OCI-LY3 (cell line): ENCODE data around the gene UBLCP1.
"Not testable (repeated sequence)": the region's sequence is repeated elsewhere in the genome, so short reads cannot be mapped to it uniquely, and the experiment has no call there.

Source experiments
- H2AFZ ChIP-seq: fragments of 200-600, 300-600 bp; shearing (Covaris generic); 2 replicates; pipeline ENCODE4 v1.6.0; 2014; ENCODE audit warnings: antibody characterized with exemption, low read depth, low read length
- H3K27ac ChIP-seq: fragments of 200-600, 300-600 bp; sonication (generic); 2 replicates; pipeline ENCODE4 v1.5.1; 2014; ENCODE audit warnings: mild to moderate bottlenecking, low read length, moderate library complexity, mixed read lengths
- H3K27me3 ChIP-seq: fragments of 200-600, 300-600 bp; sonication (generic); 2 replicates; pipeline ENCODE4 v1.6.1; 2014; ENCODE audit warnings: low read depth, low read length, mixed read lengths
- H3K36me3 ChIP-seq: fragments of 200-600, 300-600 bp; sonication (generic); replicated peaks from 2 replicates; pipeline ENCODE3; 2014; ENCODE audit warnings: low read depth, low read length, mixed read lengths
- H3K4me1 ChIP-seq: fragments of 300-600, 200-600 bp; sonication (generic); 2 replicates; pipeline ENCODE4 v1.6.1; 2014; ENCODE audit warnings: low read length, mixed read lengths
- H3K4me2 ChIP-seq: fragments of 200-600, 300-600 bp; sonication (generic); 2 replicates; pipeline ENCODE4 v1.6.1; 2014; ENCODE audit warnings: low read length, mixed read lengths
- H3K4me3 ChIP-seq: fragments of 300-600, 200-600 bp; sonication (generic); 2 replicates; pipeline ENCODE4 v1.5.1; 2014; ENCODE audit warnings: antibody characterized with exemption, mild to moderate bottlenecking, low read length, moderate library complexity
- H3K79me2 ChIP-seq: fragments of 300-600, 200-600 bp; shearing (Covaris generic); 2 replicates; pipeline ENCODE4 v1.6.1; 2014; ENCODE audit warnings: mild to moderate bottlenecking, low read length, mixed read lengths
- H3K9ac ChIP-seq: fragments of 300-600, 200-600 bp; shearing (Covaris generic); 2 replicates; pipeline ENCODE4 v1.6.0; 2014; ENCODE audit warnings: mild to moderate bottlenecking, low read length, moderate library complexity
- H3K9me3 ChIP-seq: fragments of 200-600, 300-600 bp; shearing (Covaris generic); 2 replicates; pipeline ENCODE4 v1.6.1; 2014; ENCODE audit warnings: low read length, mixed read lengths; ENCODE audit not compliant: insufficient read depth
- H4K20me1 ChIP-seq: fragments of 200-600, 300-600 bp; sonication (generic); 2 replicates; pipeline ENCODE4 v1.6.1; 2016; ENCODE audit warnings: low read length, mixed read lengths; ENCODE audit not compliant: insufficient read depth
- EZH2phosphoT487 ChIP-seq: fragments of 200-600 bp; shearing (Covaris generic); IDR thresholded peaks from 2 replicates; pipeline ENCODE4 v1.6.1; 2018; ENCODE audit warnings: antibody characterized with exemption, mixed run types, low read depth
- TF ChIP-seq, protein P1 (sequence below): fragments of 200-600, 300-600 bp; sonication (generic); IDR thresholded peaks from 2 replicates; pipeline ENCODE4 v1.5.1; 2014; ENCODE audit warnings: antibody characterized with exemption, low read length, low read depth

UBLCP1 gene

DNA sequence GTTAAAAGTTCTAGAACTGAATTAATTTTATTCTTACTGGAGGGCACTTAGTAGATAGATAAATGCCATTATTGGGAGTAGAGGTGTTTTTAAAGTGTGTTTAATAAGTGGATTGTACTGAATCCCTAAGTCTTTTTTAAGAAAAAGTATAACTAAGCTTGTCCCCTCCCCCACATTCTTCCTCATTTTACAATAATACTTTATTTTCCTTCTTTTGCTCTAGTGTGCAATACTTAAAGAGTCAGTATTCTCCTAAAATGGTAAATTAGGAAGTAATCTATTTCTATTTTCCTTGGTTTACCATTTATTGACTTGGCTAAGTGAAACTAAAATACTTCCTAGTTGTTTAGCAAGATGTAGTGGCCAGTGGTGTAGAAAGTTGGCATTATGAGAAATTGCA, 11.6 kb downstream of the UBLCP1 start:
- no peak overlapping the region for H3K4me2 ChIP-seq
- no peak for TF ChIP-seq EZH2phosphoT487
- TF ChIP-seq, protein P1, sequence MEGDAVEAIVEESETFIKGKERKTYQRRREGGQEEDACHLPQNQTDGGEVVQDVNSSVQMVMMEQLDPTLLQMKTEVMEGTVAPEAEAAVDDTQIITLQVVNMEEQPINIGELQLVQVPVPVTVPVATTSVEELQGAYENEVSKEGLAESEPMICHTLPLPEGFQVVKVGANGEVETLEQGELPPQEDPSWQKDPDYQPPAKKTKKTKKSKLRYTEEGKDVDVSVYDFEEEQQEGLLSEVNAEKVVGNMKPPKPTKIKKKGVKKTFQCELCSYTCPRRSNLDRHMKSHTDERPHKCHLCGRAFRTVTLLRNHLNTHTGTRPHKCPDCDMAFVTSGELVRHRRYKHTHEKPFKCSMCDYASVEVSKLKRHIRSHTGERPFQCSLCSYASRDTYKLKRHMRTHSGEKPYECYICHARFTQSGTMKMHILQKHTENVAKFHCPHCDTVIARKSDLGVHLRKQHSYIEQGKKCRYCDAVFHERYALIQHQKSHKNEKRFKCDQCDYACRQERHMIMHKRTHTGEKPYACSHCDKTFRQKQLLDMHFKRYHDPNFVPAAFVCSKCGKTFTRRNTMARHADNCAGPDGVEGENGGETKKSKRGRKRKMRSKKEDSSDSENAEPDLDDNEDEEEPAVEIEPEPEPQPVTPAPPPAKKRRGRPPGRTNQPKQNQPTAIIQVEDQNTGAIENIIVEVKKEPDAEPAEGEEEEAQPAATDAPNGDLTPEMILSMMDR, result no peak
- peaks cover 11% of the 10 kb centered on the region for H3K36me3 ChIP-seq
- H3K4me1 ChIP-seq, result no peaks in the 10 kb centered on the region
- H3K4me3 ChIP-seq, result no peak overlapping the region
- H3K27me3 ChIP-seq, result no peaks in the 10 kb centered on the region
- no peaks in the 10 kb centered on the region for H3K79me2 ChIP-seq
- H4K20me1 ChIP-seq, result no peaks in the 10 kb centered on the region
- H3K9ac ChIP-seq, result no peak overlapping the region
- H3K9me3 ChIP-seq, result no peaks in the 10 kb centered on the region
- H2AFZ ChIP-seq, result no peak overlapping the region
- H3K27ac ChIP-seq, result no peak overlapping the region

DNA sequence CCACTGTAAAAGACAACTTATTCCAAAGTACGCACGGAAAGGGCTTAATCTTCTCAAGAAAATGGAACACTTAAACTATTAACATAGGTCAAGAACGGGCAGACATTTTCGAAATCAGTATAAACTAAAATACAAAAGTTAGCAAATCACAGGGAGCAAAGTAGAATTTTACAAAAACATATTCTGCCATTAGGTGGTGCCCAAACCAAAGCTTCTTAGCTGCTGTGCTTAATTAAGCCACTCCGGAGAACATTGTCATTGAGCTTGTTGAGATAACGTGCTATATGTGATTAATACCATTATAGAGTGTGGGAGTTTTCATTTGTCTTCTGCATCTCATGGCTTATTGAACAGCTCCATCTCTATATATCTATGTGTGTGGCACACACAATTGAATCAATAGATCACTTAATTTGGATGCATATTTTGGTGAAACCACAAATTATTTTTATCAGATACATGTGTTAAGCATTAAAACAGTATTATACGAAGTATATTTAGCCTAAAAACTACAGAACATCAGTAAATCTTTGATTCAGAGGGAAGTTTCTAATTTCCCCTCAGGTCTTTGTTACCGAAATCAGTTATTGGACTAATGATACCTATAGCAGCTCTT, 23.4 kb downstream of the UBLCP1 start:
- Histone ChIP-seq H2AFZ (no peak overlapping the region), H4K20me1 (no peaks in the 10 kb centered on the region), H3K79me2 (no peaks in the 10 kb centered on the region), H3K4me2 (peak overlapping the region; percentile 43), H3K27ac (peak overlapping the region; percentile 22; the same call in 1 of the 2 replicates), H3K9me3 (no peaks in the 10 kb centered on the region), H3K4me1 (peaks cover 30% of the 10 kb centered on the region), H3K4me3 (no peak overlapping the region), H3K27me3 (no peaks in the 10 kb centered on the region), H3K9ac (peak overlapping the region; percentile 28; the same call in 1 of the 2 replicates), H3K36me3 (peaks cover 4% of the 10 kb centered on the region)
- TF ChIP-seq EZH2phosphoT487, result no peak
- TF ChIP-seq, protein P1, result peak; percentile 71

DNA sequence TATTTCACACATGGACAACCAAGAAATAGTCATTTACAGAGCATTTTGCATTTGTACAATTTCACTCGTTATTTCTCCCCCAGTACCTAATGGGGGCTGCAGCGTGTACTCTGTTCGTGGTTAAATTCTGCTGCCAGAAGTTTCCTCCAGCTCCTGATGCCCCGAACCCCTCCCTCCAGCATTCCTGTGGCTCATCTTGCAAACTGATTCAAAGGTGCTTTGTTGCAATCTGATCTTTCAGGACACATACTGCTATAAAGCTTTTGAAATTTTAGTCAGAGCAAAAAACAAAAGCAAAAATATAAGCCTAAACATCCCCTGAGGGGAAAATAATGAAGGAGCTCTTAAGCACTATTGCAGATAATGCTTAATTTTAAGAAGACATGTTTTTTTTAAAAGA, 27.7 kb downstream of the UBLCP1 start:
- H3K9me3 ChIP-seq, result no peaks in the 10 kb centered on the region
- no peak overlapping the region for H3K4me2 ChIP-seq
- no peaks in the 10 kb centered on the region for H3K79me2 ChIP-seq
- peaks cover 30% of the 10 kb centered on the region for H3K4me1 ChIP-seq
- H2AFZ ChIP-seq, result peak overlapping the region; percentile 39
- no peak overlapping the region for H3K27ac ChIP-seq
- no peak for TF ChIP-seq EZH2phosphoT487
- TF ChIP-seq, protein P1, result no peak
- no peak overlapping the region for H3K4me3 ChIP-seq
- peaks cover 4% of the 10 kb centered on the region for H3K36me3 ChIP-seq
- no peak overlapping the region for H3K9ac ChIP-seq
- no peaks in the 10 kb centered on the region for H3K27me3 ChIP-seq
- no peaks in the 10 kb centered on the region for H4K20me1 ChIP-seq

DNA sequence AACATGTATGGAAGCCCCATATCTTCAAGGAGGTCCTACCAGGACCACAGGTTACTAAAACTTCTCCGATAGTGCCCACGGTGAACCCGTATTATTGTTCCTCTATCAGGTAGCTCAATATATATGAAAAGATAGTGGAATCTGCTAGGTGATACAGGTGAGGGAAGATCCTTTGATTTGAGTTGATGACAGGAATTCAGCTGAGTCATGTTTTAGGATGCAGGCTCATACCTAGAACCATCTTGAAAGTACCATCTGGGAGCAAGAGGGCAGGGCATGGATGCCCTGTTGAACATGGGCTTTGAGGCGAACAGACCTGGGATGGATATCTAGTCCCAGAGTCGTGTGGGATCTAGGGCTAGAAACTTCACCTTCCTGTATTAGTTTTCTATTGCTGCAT, 31.8 kb downstream of the UBLCP1 start:
- peaks cover 6% of the 10 kb centered on the region for H3K4me1 ChIP-seq
- no peak overlapping the region for H2AFZ ChIP-seq
- peaks cover 7% of the 10 kb centered on the region for H3K36me3 ChIP-seq
- no peaks in the 10 kb centered on the region for H3K79me2 ChIP-seq
- no peak overlapping the region for H3K4me3 ChIP-seq
- TF ChIP-seq, protein P1, result no peak
- TF ChIP-seq EZH2phosphoT487, result no peak
- H3K9me3 ChIP-seq, result peaks cover 8% of the 10 kb centered on the region; the same call in 1 of the 2 replicates
- no peak overlapping the region for H3K9ac ChIP-seq
- H4K20me1 ChIP-seq, result no peaks in the 10 kb centered on the region
- H3K4me2 ChIP-seq, result no peak overlapping the region
- no peaks in the 10 kb centered on the region for H3K27me3 ChIP-seq
- H3K27ac ChIP-seq, result no peak overlapping the region

DNA sequence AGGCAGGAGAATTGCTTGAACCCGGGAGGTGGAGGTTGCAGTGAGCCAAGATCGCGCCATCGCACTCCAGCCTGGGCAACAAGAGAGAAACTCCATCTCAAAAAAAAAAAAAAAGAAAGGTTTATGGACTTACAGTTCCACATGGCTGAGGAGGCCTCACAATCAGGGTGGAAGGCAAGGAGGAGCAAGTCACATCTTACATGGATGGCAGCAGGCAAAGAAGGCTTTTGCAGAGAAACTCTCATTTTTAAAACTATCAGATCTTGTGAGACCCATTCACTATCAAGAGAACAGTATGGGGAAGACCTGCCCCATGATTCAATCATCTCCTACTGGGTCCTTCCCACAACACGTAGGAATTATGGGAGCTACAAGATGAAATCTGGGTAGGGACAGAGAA, 34.2 kb downstream of the UBLCP1 start:
- not testable (repeated sequence) for H4K20me1 ChIP-seq, H3K9ac ChIP-seq, H3K4me1 ChIP-seq, H3K79me2 ChIP-seq, H3K4me2 ChIP-seq, H3K27me3 ChIP-seq, H3K27ac ChIP-seq, H2AFZ ChIP-seq, H3K4me3 ChIP-seq
- Histone ChIP-seq H3K9me3 (peaks cover 18% of the 10 kb centered on the region; the same call in 1 of the 2 replicates), H3K36me3 (peaks cover 14% of the 10 kb centered on the region)
